ENCODE results near the gene ATP8B3.

Gene ATP8B3

GRCh38 chr19:1786668-1787067, 25.4 kb downstream of the ATP8B3 start:
- ATAC-seq (ENCODE audit: insufficient read depth, low read depth) (no peak), DNase-seq (no peak)
- Histone ChIP-seq H3K4me2 (ENCODE audit: insufficient read depth, low read length) (no peak overlapping the region), H3K9ac (ENCODE audit: low read depth, low read length) (no peak overlapping the region), H4K20me1 (ENCODE audit: insufficient read depth, low read length) (no peaks in the 10 kb centered on the region), H3K79me2 (ENCODE audit: insufficient read depth, low read length) (no peaks in the 10 kb centered on the region), H3K36me3 (ENCODE audit: insufficient read depth, low read length) (no peaks in the 10 kb centered on the region), H2AFZ (ENCODE audit: low read depth, low read length) (no peak overlapping the region), H3K27ac (ENCODE audit: low read length) (no peak overlapping the region), H3K27me3 (ENCODE audit: insufficient read depth, low read length, poor library complexity) (no peaks in the 10 kb centered on the region), H3K9me3 (ENCODE audit: insufficient read depth, low read length, severe bottlenecking) (no peaks in the 10 kb centered on the region), H3K4me1 (ENCODE audit: insufficient read depth, low read length) (no peaks in the 10 kb centered on the region), H3K4me3 (ENCODE audit: low read depth in 1 of 2, low read length in 2 of 2) (no peak overlapping the region)
- TF ChIP-seq EZH2 (IDR thresholded peaks at IDR 0.05; ENCODE audit: borderline replicate concordance, low read depth, low read length, severe bottlenecking), result no peak

GRCh38 chr19:1785310-1785709, 26.8 kb downstream of the ATP8B3 start:
- no peak overlapping the region for H3K4me2 ChIP-seq (ENCODE audit: insufficient read depth, low read length)
- ATAC-seq (ENCODE audit: insufficient read depth, low read depth) (no peak), DNase-seq (no peak)
- H3K9ac ChIP-seq (ENCODE audit: low read depth, low read length), result no peak overlapping the region
- no peaks in the 10 kb centered on the region for H3K36me3 ChIP-seq (ENCODE audit: insufficient read depth, low read length)
- no peak overlapping the region for H3K4me3 ChIP-seq (ENCODE audit: low read depth in 1 of 2, low read length in 2 of 2)
- no peaks in the 10 kb centered on the region for H4K20me1 ChIP-seq (ENCODE audit: insufficient read depth, low read length)
- H3K9me3 ChIP-seq (ENCODE audit: insufficient read depth, low read length, severe bottlenecking), result no peaks in the 10 kb centered on the region
- no peak overlapping the region for H3K27ac ChIP-seq (ENCODE audit: low read length)
- H3K4me1 ChIP-seq (ENCODE audit: insufficient read depth, low read length), result no peaks in the 10 kb centered on the region
- no peaks in the 10 kb centered on the region for H3K27me3 ChIP-seq (ENCODE audit: insufficient read depth, low read length, poor library complexity)
- H3K79me2 ChIP-seq (ENCODE audit: insufficient read depth, low read length), result no peaks in the 10 kb centered on the region
- no peak overlapping the region for H2AFZ ChIP-seq (ENCODE audit: low read depth, low read length)
- TF ChIP-seq CTCF (IDR thresholded peaks at IDR 0.05; ENCODE audit: borderline replicate concordance, extremely low read depth, low read length, poor library complexity, severe bottlenecking) (no peak), EZH2 (IDR thresholded peaks at IDR 0.05; ENCODE audit: borderline replicate concordance, low read depth, low read length, severe bottlenecking) (no peak)

GRCh38 chr19:1783874-1784273, 28.2 kb downstream of the ATP8B3 start:
- Histone ChIP-seq H3K4me1 (ENCODE audit: insufficient read depth, low read length) (no peaks in the 10 kb centered on the region), H3K9ac (ENCODE audit: low read depth, low read length) (no peak overlapping the region), H3K79me2 (ENCODE audit: insufficient read depth, low read length) (no peaks in the 10 kb centered on the region), H4K20me1 (ENCODE audit: insufficient read depth, low read length) (no peaks in the 10 kb centered on the region), H3K4me2 (ENCODE audit: insufficient read depth, low read length) (no peak overlapping the region), H3K36me3 (ENCODE audit: insufficient read depth, low read length) (no peaks in the 10 kb centered on the region), H2AFZ (ENCODE audit: low read depth, low read length) (no peak overlapping the region), H3K4me3 (ENCODE audit: low read depth in 1 of 2, low read length in 2 of 2) (no peak overlapping the region), H3K27ac (ENCODE audit: low read length) (no peak overlapping the region), H3K9me3 (ENCODE audit: insufficient read depth, low read length, severe bottlenecking) (no peaks in the 10 kb centered on the region), H3K27me3 (ENCODE audit: insufficient read depth, low read length, poor library complexity) (no peaks in the 10 kb centered on the region)
- TF ChIP-seq CTCF (IDR thresholded peaks at IDR 0.05; ENCODE audit: borderline replicate concordance, extremely low read depth, low read length, poor library complexity, severe bottlenecking) (no peak), EZH2 (IDR thresholded peaks at IDR 0.05; ENCODE audit: borderline replicate concordance, low read depth, low read length, severe bottlenecking) (no peak)
- DNase-seq (no peak), ATAC-seq (ENCODE audit: insufficient read depth, low read depth) (no peak)

GRCh38 chr19:1783354-1783753, 28.7 kb downstream of the ATP8B3 start:
- no peak for TF ChIP-seq EZH2 (IDR thresholded peaks at IDR 0.05; ENCODE audit: borderline replicate concordance, low read depth, low read length, severe bottlenecking)
- TF ChIP-seq CTCF (IDR thresholded peaks at IDR 0.05; ENCODE audit: borderline replicate concordance, extremely low read depth, low read length, poor library complexity, severe bottlenecking), result no peak
- no peaks in the 10 kb centered on the region for H4K20me1 ChIP-seq (ENCODE audit: insufficient read depth, low read length)
- no peaks in the 10 kb centered on the region for H3K36me3 ChIP-seq (ENCODE audit: insufficient read depth, low read length)
- H3K4me3 ChIP-seq (ENCODE audit: low read depth in 1 of 2, low read length in 2 of 2), result no peak overlapping the region
- no peaks in the 10 kb centered on the region for H3K9me3 ChIP-seq (ENCODE audit: insufficient read depth, low read length, severe bottlenecking)
- H3K9ac ChIP-seq (ENCODE audit: low read depth, low read length), result no peak overlapping the region
- H3K4me2 ChIP-seq (ENCODE audit: insufficient read depth, low read length), result no peak overlapping the region
- no peak for ATAC-seq (ENCODE audit: insufficient read depth, low read depth)
- no peak overlapping the region for H2AFZ ChIP-seq (ENCODE audit: low read depth, low read length)
- no peak for DNase-seq
- H3K27me3 ChIP-seq (ENCODE audit: insufficient read depth, low read length, poor library complexity), result no peaks in the 10 kb centered on the region
- no peaks in the 10 kb centered on the region for H3K4me1 ChIP-seq (ENCODE audit: insufficient read depth, low read length)
- H3K27ac ChIP-seq (ENCODE audit: low read length), result no peak overlapping the region
- H3K79me2 ChIP-seq (ENCODE audit: insufficient read depth, low read length), result no peaks in the 10 kb centered on the region

Data from DND-41 (cell line).